ENCODE data around the gene PTPRN2. TPM values are rescaled to one million over a fixed set of nuclear protein-coding genes. Genes with fewer than 3 reads are reported as not detected.

The PTPRN2 gene
- total RNA-seq, 4 donors from 2014 or later = 14.9 to 34.3 (median 21.3) TPM

GRCh38 chr7:158030566-158030965 lies 557.1 kb downstream of the PTPRN2 start:
- Histone ChIP-seq H3K9me3 (peaks cover 0 to 6% (median 0%) of the 10 kb centered on the region in 4 donors), H3K27ac (no peak overlapping the region), H3K4me3 (no peak overlapping the region), H3K27me3 (no peaks in the 10 kb centered on the region), H3K36me3 (no peaks in the 10 kb centered on the region), H3K4me1 (no peaks in the 10 kb centered on the region)
- peak in 2 of 3 donors; percentile 26 to 37 for DNase-seq
- TF ChIP-seq CTCF (IDR thresholded peaks at IDR 0.05) = no peak
- no peak for TF ChIP-seq POLR2A (IDR thresholded peaks at IDR 0.05)

GRCh38 chr7:158030071-158030470 lies 557.6 kb downstream of the PTPRN2 start:
- peak in 2 of 3 donors; percentile 19 to 23 for DNase-seq
- Histone ChIP-seq H3K4me1 (no peaks in the 10 kb centered on the region), H3K36me3 (no peaks in the 10 kb centered on the region), H3K9me3 (peaks cover 0 to 6% (median 0%) of the 10 kb centered on the region in 4 donors), H3K4me3 (no peak overlapping the region), H3K27ac (no peak overlapping the region), H3K27me3 (no peaks in the 10 kb centered on the region)
- TF ChIP-seq CTCF (IDR thresholded peaks at IDR 0.05) = no peak
- no peak for TF ChIP-seq POLR2A (IDR thresholded peaks at IDR 0.05)

- DNase-seq = peak in 1 of 3 donors; percentile 10
Measured at GRCh38 chr7:158029509-158029908, 558.1 kb downstream of the PTPRN2 start.

GRCh38 chr7:158028971-158029370 lies 558.7 kb downstream of the PTPRN2 start:
- DNase-seq = peak in 1 of 3 donors; percentile 21
- no peak for TF ChIP-seq CTCF (IDR thresholded peaks at IDR 0.05)
- TF ChIP-seq POLR2A (IDR thresholded peaks at IDR 0.05) = no peak

More at GRCh38 chr7:158029509-158029908, 558.1 kb downstream of the PTPRN2 start:
- H3K9me3 ChIP-seq = peaks cover 0 to 6% (median 0%) of the 10 kb centered on the region in 4 donors
- H3K36me3 ChIP-seq = no peaks in the 10 kb centered on the region
- no peaks in the 10 kb centered on the region for H3K27me3 ChIP-seq
- no peak overlapping the region for H3K4me3 ChIP-seq
- no peak for TF ChIP-seq POLR2A (IDR thresholded peaks at IDR 0.05)
- no peak for TF ChIP-seq CTCF (IDR thresholded peaks at IDR 0.05)
- no peak overlapping the region for H3K27ac ChIP-seq
- no peaks in the 10 kb centered on the region for H3K4me1 ChIP-seq

GRCh38 chr7:158028290-158028941 lies 559.2 kb downstream of the PTPRN2 start:
- Histone ChIP-seq H3K36me3 (no peaks in the 10 kb centered on the region), H3K4me3 (no peak overlapping the region), H3K27me3 (no peaks in the 10 kb centered on the region), H3K27ac (no peak overlapping the region), H3K4me1 (no peaks in the 10 kb centered on the region), H3K9me3 (no peaks in the 10 kb centered on the region)
- peak in 1 of 3 donors; percentile 33 for DNase-seq
- no peak for TF ChIP-seq CTCF (IDR thresholded peaks at IDR 0.05)
- TF ChIP-seq POLR2A (IDR thresholded peaks at IDR 0.05) = no peak

More at GRCh38 chr7:158028971-158029370, 558.7 kb downstream of the PTPRN2 start:
- no peaks in the 10 kb centered on the region for H3K27me3 ChIP-seq
- no peaks in the 10 kb centered on the region for H3K36me3 ChIP-seq
- no peak overlapping the region for H3K4me3 ChIP-seq
- no peak overlapping the region for H3K27ac ChIP-seq
- H3K9me3 ChIP-seq = peaks cover 0 to 4% (median 0%) of the 10 kb centered on the region in 4 donors
- no peaks in the 10 kb centered on the region for H3K4me1 ChIP-seq
